Measurements from ENCODE around the gene MRGPRG. TPM values are rescaled to one million over a fixed set of nuclear protein-coding genes. Genes with fewer than 3 reads are reported as not detected.
"Not testable (repeated sequence)": the region's sequence is repeated elsewhere in the genome, so short reads cannot be mapped to it uniquely, and the experiment has no call there.

Gene MRGPRG, protein sequence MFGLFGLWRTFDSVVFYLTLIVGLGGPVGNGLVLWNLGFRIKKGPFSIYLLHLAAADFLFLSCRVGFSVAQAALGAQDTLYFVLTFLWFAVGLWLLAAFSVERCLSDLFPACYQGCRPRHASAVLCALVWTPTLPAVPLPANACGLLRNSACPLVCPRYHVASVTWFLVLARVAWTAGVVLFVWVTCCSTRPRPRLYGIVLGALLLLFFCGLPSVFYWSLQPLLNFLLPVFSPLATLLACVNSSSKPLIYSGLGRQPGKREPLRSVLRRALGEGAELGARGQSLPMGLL
- total RNA-seq (2021) (not detected in 2 replicates), Bru-seq, nascent RNA (not detected), BruChase-seq, experiment 1, labeled RNA remaining after a 2-hour chase (not detected), BruChase-seq, experiment 2, labeled RNA remaining after a 6-hour chase (not detected)
- long read RNA-seq = 0 reads

- TF ChIP-seq EZH2 (IDR thresholded peaks at IDR 0.05; ENCODE audit: borderline replicate concordance, low read depth, low read length, poor library complexity, severe bottlenecking) = no peak
- TF ChIP-seq, protein P1, sequence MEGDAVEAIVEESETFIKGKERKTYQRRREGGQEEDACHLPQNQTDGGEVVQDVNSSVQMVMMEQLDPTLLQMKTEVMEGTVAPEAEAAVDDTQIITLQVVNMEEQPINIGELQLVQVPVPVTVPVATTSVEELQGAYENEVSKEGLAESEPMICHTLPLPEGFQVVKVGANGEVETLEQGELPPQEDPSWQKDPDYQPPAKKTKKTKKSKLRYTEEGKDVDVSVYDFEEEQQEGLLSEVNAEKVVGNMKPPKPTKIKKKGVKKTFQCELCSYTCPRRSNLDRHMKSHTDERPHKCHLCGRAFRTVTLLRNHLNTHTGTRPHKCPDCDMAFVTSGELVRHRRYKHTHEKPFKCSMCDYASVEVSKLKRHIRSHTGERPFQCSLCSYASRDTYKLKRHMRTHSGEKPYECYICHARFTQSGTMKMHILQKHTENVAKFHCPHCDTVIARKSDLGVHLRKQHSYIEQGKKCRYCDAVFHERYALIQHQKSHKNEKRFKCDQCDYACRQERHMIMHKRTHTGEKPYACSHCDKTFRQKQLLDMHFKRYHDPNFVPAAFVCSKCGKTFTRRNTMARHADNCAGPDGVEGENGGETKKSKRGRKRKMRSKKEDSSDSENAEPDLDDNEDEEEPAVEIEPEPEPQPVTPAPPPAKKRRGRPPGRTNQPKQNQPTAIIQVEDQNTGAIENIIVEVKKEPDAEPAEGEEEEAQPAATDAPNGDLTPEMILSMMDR (conservative IDR thresholded peaks at IDR 0.05; ENCODE audit: low read depth, low read length) = no peak
- Histone ChIP-seq H3K9me3 (ENCODE audit: low read depth, low read length, poor library complexity, severe bottlenecking) (no peaks in the 10 kb centered on the region), H3K36me3 (ENCODE audit: insufficient read depth, low read length, poor library complexity, severe bottlenecking) (no peaks in the 10 kb centered on the region), H3K27ac (ENCODE audit: low read depth, low read length, poor library complexity, severe bottlenecking) (no peak within 1 kb of the TSS), H3K4me3 (ENCODE audit: low read depth, low read length, poor library complexity, severe bottlenecking) (no peak within 1 kb of the TSS), H3K27me3 (replicated peaks; ENCODE audit: insufficient read depth, low read depth, low read length, poor library complexity) (no peaks in the 10 kb centered on the region), H3K4me1 (ENCODE audit: insufficient read depth, low read length, poor library complexity, severe bottlenecking) (no peaks in the 10 kb centered on the region)
- ChIA-PET CTCF (no interaction called here), POLR2A (ENCODE audit: low non-redundant PET) (no interaction called here)
- BruUV-seq (replicated peaks) = no TSS peak
- DNase-seq (ENCODE audit: low spot score) = no peak
- intact Hi-C loops (cut with micrococcal nuclease; ENCODE audit: unreplicated experiment) = loop anchor here (5.0 kb wide), 1 partner anchor 121 kb away; no protein-coding TSS in a partner anchor
Measured at GRCh38 chr11:3218483-3219280, at the start of gene MRGPRG. TSS of gene MRGPRG (minus strand) at chr11:3218813. CDS start at chr11:3218813, 0 bp downstream.

DNA sequence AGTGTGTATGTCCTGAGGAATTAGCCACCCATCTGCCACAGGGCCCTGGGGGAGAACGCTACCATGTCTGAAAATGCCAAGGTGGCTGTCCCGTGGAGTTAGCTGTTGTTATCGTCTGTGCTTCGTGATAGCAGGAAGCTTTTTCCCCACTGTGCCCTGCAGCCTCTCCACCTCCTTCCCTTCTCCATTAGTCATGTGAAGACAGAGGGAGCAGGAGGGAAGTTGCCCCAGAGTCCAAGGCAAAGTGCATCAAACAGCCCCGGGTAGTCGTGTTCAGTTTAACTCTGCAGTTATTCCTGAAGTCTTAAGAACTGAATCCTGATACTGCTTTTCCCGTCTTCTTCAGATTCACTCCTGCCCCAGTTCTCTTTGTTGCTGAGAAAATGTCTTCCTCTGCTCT, 43.9 kb upstream of the MRGPRG start:
- intact Hi-C loops (cut with micrococcal nuclease; ENCODE audit: unreplicated experiment); BruUV-seq (replicated peaks); POLR2A ChIA-PET (ENCODE audit: low non-redundant PET); H3K36me3 ChIP-seq (ENCODE audit: insufficient read depth, low read length, poor library complexity, severe bottlenecking); H3K9me3 ChIP-seq (ENCODE audit: low read depth, low read length, poor library complexity, severe bottlenecking); H3K27ac ChIP-seq (ENCODE audit: low read depth, low read length, poor library complexity, severe bottlenecking); CTCF ChIA-PET; H3K4me1 ChIP-seq (ENCODE audit: insufficient read depth, low read length, poor library complexity, severe bottlenecking); H3K27me3 ChIP-seq (replicated peaks; ENCODE audit: insufficient read depth, low read depth, low read length, poor library complexity); H3K4me3 ChIP-seq (ENCODE audit: low read depth, low read length, poor library complexity, severe bottlenecking); DNase-seq (ENCODE audit: low spot score): not testable (repeated sequence)

- not testable (repeated sequence) for DNase-seq (ENCODE audit: low spot score)
Measured at GRCh38 chr11:3261831-3262230, 43.2 kb upstream of the MRGPRG start.

GRCh38 chr11:3257509-3257908, 38.9 kb upstream of the MRGPRG start:
- POLR2A ChIA-PET (ENCODE audit: low non-redundant PET); H3K4me1 ChIP-seq (ENCODE audit: insufficient read depth, low read length, poor library complexity, severe bottlenecking); intact Hi-C loops (cut with micrococcal nuclease; ENCODE audit: unreplicated experiment); CTCF ChIA-PET; DNase-seq (ENCODE audit: low spot score); H3K27ac ChIP-seq (ENCODE audit: low read depth, low read length, poor library complexity, severe bottlenecking); H3K36me3 ChIP-seq (ENCODE audit: insufficient read depth, low read length, poor library complexity, severe bottlenecking); H3K27me3 ChIP-seq (replicated peaks; ENCODE audit: insufficient read depth, low read depth, low read length, poor library complexity); BruUV-seq (replicated peaks); H3K9me3 ChIP-seq (ENCODE audit: low read depth, low read length, poor library complexity, severe bottlenecking); H3K4me3 ChIP-seq (ENCODE audit: low read depth, low read length, poor library complexity, severe bottlenecking): not testable (repeated sequence)

More at GRCh38 chr11:3261831-3262230, 43.2 kb upstream of the MRGPRG start:
- BruUV-seq (replicated peaks); intact Hi-C loops (cut with micrococcal nuclease; ENCODE audit: unreplicated experiment); POLR2A ChIA-PET (ENCODE audit: low non-redundant PET); CTCF ChIA-PET; H3K36me3 ChIP-seq (ENCODE audit: insufficient read depth, low read length, poor library complexity, severe bottlenecking); H3K27me3 ChIP-seq (replicated peaks; ENCODE audit: insufficient read depth, low read depth, low read length, poor library complexity); H3K9me3 ChIP-seq (ENCODE audit: low read depth, low read length, poor library complexity, severe bottlenecking); H3K4me3 ChIP-seq (ENCODE audit: low read depth, low read length, poor library complexity, severe bottlenecking); H3K4me1 ChIP-seq (ENCODE audit: insufficient read depth, low read length, poor library complexity, severe bottlenecking); H3K27ac ChIP-seq (ENCODE audit: low read depth, low read length, poor library complexity, severe bottlenecking): not testable (repeated sequence)

DNA sequence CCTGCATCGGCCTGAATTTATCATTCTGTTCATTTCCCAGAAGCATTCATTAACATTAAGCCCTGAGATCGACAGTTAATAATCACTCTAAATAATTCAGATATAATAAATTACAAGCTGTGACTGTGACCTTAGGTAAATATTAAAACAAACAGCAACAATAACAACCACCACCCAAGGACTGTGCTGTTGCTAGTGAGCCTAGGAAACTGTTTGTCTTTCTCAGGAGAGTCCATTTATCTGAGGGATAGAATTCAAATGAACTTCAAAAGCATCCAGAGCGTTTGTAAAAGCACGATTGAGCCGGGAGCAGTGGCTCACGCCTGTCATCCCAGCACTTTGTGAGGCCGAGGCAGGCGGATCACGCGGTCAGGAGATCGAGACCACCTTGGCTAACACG, 36.6 kb upstream of the MRGPRG start:
- H3K27me3 ChIP-seq (replicated peaks; ENCODE audit: insufficient read depth, low read depth, low read length, poor library complexity); DNase-seq (ENCODE audit: low spot score); H3K9me3 ChIP-seq (ENCODE audit: low read depth, low read length, poor library complexity, severe bottlenecking); H3K36me3 ChIP-seq (ENCODE audit: insufficient read depth, low read length, poor library complexity, severe bottlenecking); BruUV-seq (replicated peaks); POLR2A ChIA-PET (ENCODE audit: low non-redundant PET); H3K27ac ChIP-seq (ENCODE audit: low read depth, low read length, poor library complexity, severe bottlenecking); H3K4me1 ChIP-seq (ENCODE audit: insufficient read depth, low read length, poor library complexity, severe bottlenecking); H3K4me3 ChIP-seq (ENCODE audit: low read depth, low read length, poor library complexity, severe bottlenecking); intact Hi-C loops (cut with micrococcal nuclease; ENCODE audit: unreplicated experiment): not testable (repeated sequence)
- CTCF ChIA-PET = interaction anchor here (0.6 kb wide), 1 partner anchor 586 kb away, joined by 8 read pairs; no protein-coding TSS in a partner anchor

- intact Hi-C loops (cut with micrococcal nuclease; ENCODE audit: unreplicated experiment); DNase-seq (ENCODE audit: low spot score); CTCF ChIA-PET; BruUV-seq (replicated peaks); H3K27me3 ChIP-seq (replicated peaks; ENCODE audit: insufficient read depth, low read depth, low read length, poor library complexity); H3K4me1 ChIP-seq (ENCODE audit: insufficient read depth, low read length, poor library complexity, severe bottlenecking); H3K27ac ChIP-seq (ENCODE audit: low read depth, low read length, poor library complexity, severe bottlenecking); POLR2A ChIA-PET (ENCODE audit: low non-redundant PET); H3K9me3 ChIP-seq (ENCODE audit: low read depth, low read length, poor library complexity, severe bottlenecking); H3K4me3 ChIP-seq (ENCODE audit: low read depth, low read length, poor library complexity, severe bottlenecking); H3K36me3 ChIP-seq (ENCODE audit: insufficient read depth, low read length, poor library complexity, severe bottlenecking): not testable (repeated sequence)
Measured at GRCh38 chr11:3254773-3255172, 36.2 kb upstream of the MRGPRG start.
